IPS-NIHi11 (cell line): ENCODE results near the gene MEIS2.

Experiments
- DNase-seq: peaks from one replicate; pipeline ENCODE4 v3.0.0; 2012; ENCODE audit warnings: mixed read lengths, low spot score

The MEIS2 gene

DNA sequence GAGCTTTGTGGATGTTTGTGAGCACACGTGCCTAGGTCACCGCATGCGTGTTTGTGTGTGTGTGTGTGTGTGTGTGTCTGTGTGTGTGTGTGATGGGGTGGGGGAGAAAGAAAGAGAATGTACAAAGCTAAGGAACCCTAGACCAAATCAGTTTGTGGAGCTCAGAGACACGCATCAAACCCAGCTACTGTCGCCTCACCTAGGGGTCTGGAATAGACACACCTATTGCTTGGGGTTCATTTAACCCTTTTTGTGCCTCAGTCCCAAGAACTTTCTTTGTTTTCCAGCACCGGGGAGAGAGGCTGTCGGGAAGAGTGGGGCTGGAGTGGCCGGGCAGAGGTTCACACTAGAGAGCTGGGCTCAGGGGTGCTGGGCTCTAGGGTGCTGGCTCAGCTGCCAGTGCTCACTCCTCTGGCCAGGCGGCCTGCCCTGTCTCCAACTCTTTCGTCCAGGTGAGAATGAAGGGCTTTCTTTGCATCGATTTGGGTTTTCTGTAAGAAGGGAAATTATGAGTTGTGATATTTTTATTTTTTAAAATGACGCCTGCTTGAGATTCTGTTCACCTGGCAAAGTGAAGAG, 221.6 kb downstream of the MEIS2 start:
- DNase-seq: no peak

- no peak for DNase-seq
Observed at GRCh38 chr15:36877796-36878683, 222.3 kb downstream of the MEIS2 start.

GRCh38 chr15:36877294-36877693, 223.1 kb downstream of the MEIS2 start:
- no peak for DNase-seq

GRCh38 chr15:36875740-36876334, 224.5 kb downstream of the MEIS2 start:
- DNase-seq: no peak

GRCh38 chr15:36874930-36875329, 225.4 kb downstream of the MEIS2 start:
- no peak for DNase-seq

DNA sequence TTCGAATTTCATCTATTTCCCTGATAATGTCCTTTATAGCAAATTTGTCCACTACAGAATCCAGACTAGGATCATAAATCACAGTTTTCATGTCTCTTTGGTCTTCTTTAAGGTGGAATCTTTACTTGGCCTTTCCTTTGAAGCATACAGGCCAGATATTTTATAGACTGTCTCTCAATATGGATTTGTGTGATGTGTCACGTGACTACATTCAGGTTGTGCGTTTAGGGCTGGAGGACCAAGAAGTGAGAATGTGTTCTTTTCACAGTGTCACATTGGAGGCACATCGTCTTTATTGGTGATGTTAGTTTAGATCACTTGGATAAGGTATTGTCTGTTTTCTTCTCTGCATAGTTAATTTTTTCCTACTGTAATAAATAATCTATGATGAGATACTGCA, 232.9 kb downstream of the MEIS2 start:
- DNase-seq: no peak

DNA sequence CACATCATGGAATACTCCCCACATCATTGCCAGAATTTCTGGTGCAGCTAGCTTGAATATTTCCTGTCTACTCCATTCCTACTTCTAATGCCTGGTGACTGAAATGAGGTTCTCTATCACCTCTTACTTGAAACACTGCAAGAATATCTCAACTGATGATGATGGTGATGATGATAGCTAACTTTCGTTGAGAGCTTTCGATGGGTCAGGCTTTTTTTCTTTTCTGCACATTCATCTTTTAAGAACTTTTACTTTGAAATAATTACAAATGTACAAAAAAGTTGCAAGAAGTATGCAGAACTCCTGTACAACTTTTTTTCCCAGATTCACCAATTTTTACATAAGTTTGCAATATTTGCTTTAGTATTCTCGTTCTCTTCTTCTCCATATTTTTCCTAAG, 233.5 kb downstream of the MEIS2 start:
- DNase-seq: no peak

GRCh38 chr15:36863570-36863969, 236.8 kb downstream of the MEIS2 start:
- no peak for DNase-seq

- no peak for DNase-seq
Observed at GRCh38 chr15:36860792-36861191, 239.6 kb downstream of the MEIS2 start.

- DNase-seq: no peak
Observed at GRCh38 chr15:36858423-36858822, 241.9 kb downstream of the MEIS2 start.

DNA sequence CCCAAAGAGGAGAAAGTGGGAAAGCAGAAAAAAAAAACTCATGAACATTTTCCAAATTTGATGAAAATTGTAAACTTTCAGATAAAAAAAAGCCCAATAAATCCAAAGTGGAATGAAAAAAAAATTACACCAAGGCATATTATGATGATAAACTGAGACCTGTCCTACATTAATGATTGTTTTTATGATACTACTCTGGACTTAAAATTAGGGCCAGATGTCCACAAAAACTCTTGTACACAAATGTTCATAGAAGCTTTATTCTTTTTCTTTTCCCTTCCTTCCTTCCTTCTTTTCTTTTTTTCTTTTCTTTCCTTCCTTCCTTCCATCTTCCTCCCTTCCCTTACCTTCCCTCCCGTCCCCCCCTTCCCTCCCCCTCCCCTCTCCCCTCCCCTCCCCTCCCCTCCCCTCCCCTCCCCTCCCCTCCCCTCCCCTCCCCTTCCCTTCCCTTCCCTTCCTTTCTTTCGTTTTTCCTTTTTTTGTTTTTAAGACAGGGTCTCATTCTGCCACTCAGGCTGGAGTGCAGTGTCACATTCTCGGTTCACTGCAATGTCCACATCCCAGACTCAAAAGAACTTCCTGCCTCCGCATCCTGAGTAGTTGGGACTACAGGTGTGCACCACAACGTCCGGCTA, 243.9 kb downstream of the MEIS2 start:
- no peak for DNase-seq

- no peak for DNase-seq
Observed at GRCh38 chr15:36850864-36851263, 249.5 kb downstream of the MEIS2 start.

- DNase-seq: no peak
Observed at GRCh38 chr15:36845270-36845669, 255.1 kb downstream of the MEIS2 start.

- DNase-seq: no peak
Observed at GRCh38 chr15:36844534-36844998, 255.8 kb downstream of the MEIS2 start.

DNA sequence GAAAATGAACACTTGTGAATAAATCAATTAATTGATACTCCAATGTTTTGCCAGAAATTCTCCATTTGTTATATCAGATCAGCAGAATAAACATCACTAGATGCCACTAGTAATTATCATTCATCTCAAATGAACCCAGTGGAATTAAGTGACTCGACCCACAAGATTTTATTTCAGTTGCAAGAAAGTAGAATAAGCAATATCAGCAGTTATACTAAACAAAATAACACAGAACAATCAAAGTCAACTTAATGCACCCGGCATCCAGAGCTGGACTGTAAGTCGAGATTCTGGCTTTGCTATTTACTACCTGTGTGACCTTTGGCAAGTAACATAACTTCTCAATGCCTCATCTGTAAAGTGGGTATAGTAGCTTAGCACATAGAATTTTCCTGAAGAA, 256.5 kb downstream of the MEIS2 start:
- no peak for DNase-seq

DNA sequence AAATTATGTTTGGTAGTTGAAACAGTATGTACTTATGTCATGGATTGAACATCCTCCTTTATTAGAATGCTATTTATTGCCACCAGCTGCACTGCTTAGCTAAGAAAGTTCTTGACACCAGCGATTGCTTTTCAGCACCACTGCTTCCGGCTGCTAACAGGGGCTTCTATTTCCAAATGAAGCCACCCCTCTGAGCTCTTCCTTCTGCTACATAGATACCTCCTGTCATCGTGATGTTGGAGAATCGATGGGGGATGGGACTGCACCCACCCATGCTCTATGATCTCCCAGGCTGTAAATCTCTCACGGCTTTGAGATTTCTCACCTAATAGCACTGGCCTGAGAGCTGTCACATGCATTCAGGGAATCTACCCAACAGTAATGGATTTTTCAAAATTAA, 259.2 kb downstream of the MEIS2 start:
- no peak for DNase-seq
